ENCODE data around the gene RTEL1.

RTEL1 gene

DNA sequence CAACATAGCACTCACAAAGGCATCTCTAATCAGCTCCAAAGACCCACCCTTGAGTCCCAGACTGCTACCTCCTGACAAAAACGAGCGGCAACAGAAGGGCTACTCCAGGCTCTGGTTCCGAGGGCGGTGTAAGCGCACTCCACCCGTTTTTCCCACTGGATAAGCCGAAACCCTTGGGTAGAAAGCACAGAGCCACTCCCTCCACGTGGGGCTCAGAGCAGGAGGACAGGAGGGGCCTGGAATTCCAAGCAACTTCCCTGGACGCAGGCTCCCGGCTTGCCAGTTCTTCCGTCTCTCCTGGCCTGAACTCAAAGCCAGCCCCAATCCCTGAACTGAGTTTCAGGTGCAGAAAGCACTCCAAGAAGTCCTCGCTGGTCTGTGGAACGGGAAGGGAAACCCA is 38.6 kb upstream of the RTEL1 start:
- no peak overlapping the region for H3K27ac ChIP-seq (ENCODE audit: low read length)
- no peak overlapping the region for H2AFZ ChIP-seq (ENCODE audit: low read depth, low read length)
- peaks cover 54% of the 10 kb centered on the region for H4K20me1 ChIP-seq (ENCODE audit: insufficient read depth, low read length)
- H3K4me3 ChIP-seq (ENCODE audit: low read depth in 1 of 2, low read length in 2 of 2): no peak overlapping the region
- peaks cover 75% of the 10 kb centered on the region for H3K36me3 ChIP-seq (ENCODE audit: insufficient read depth, low read length)
- H3K9ac ChIP-seq (ENCODE audit: low read depth, low read length): no peak overlapping the region
- peaks cover 11% of the 10 kb centered on the region for H3K4me1 ChIP-seq (ENCODE audit: insufficient read depth, low read length)
- no peak for ATAC-seq (ENCODE audit: insufficient read depth, low read depth)
- TF ChIP-seq EZH2 (IDR thresholded peaks at IDR 0.05; ENCODE audit: borderline replicate concordance, low read depth, low read length, severe bottlenecking) (no peak), CTCF (IDR thresholded peaks at IDR 0.05; ENCODE audit: borderline replicate concordance, extremely low read depth, low read length, poor library complexity, severe bottlenecking) (no peak)
- no peak overlapping the region for H3K4me2 ChIP-seq (ENCODE audit: insufficient read depth, low read length)
- DNase-seq: no peak
- H3K27me3 ChIP-seq (ENCODE audit: insufficient read depth, low read length, poor library complexity): no peaks in the 10 kb centered on the region
- H3K9me3 ChIP-seq (ENCODE audit: insufficient read depth, low read length, severe bottlenecking): no peaks in the 10 kb centered on the region
- H3K79me2 ChIP-seq (ENCODE audit: insufficient read depth, low read length): peaks cover 97% of the 10 kb centered on the region

DNA sequence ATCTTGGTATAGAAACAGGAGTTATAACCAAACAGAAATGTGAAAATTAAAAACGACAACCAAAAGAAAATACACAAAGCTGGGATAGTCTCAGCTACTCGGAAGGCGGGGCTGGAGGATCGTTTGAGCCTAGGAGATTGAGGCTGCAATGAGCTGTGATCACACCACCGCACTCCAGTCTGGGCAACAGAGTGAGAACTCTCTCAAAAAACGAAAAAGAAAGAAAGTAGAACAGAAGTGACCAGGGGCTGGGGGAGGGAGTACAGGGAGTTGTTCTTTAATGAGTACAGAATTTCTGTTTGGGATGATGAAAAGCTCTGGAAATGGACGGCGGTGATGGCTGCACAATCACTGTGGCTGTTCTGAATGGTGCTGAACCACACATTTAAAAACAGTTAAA is 37.1 kb upstream of the RTEL1 start:
- Histone ChIP-seq H3K4me2 (ENCODE audit: insufficient read depth, low read length) (no peak overlapping the region), H3K79me2 (ENCODE audit: insufficient read depth, low read length) (peaks cover 98% of the 10 kb centered on the region), H3K36me3 (ENCODE audit: insufficient read depth, low read length) (peaks cover 62% of the 10 kb centered on the region)

GRCh38 chr20:63622096-63622495 is 36.0 kb upstream of the RTEL1 start:
- H3K27ac ChIP-seq (ENCODE audit: low read length): peak overlapping the region; percentile 53
- no peak overlapping the region for H3K4me2 ChIP-seq (ENCODE audit: insufficient read depth, low read length)
- H3K36me3 ChIP-seq (ENCODE audit: insufficient read depth, low read length): peaks cover 56% of the 10 kb centered on the region
- no peak overlapping the region for H2AFZ ChIP-seq (ENCODE audit: low read depth, low read length)
- H4K20me1 ChIP-seq (ENCODE audit: insufficient read depth, low read length): peaks cover 49% of the 10 kb centered on the region
- peaks cover 94% of the 10 kb centered on the region for H3K79me2 ChIP-seq (ENCODE audit: insufficient read depth, low read length)
- DNase-seq (no peak), ATAC-seq (ENCODE audit: insufficient read depth, low read depth) (no peak)
- peak overlapping the region; percentile 3; the same call in 1 of the 2 replicates for H3K9ac ChIP-seq (ENCODE audit: low read depth, low read length)
- no peak for TF ChIP-seq EZH2 (IDR thresholded peaks at IDR 0.05; ENCODE audit: borderline replicate concordance, low read depth, low read length, severe bottlenecking)
- H3K4me3 ChIP-seq (ENCODE audit: low read depth in 1 of 2, low read length in 2 of 2): no peak overlapping the region
- H3K27me3 ChIP-seq (ENCODE audit: insufficient read depth, low read length, poor library complexity): no peaks in the 10 kb centered on the region
- H3K4me1 ChIP-seq (ENCODE audit: insufficient read depth, low read length): peaks cover 27% of the 10 kb centered on the region
- no peaks in the 10 kb centered on the region for H3K9me3 ChIP-seq (ENCODE audit: insufficient read depth, low read length, severe bottlenecking)

More for the DNA sequence above, 37.1 kb upstream of the RTEL1 start:
- ATAC-seq (ENCODE audit: insufficient read depth, low read depth): no peak
- no peaks in the 10 kb centered on the region for H3K9me3 ChIP-seq (ENCODE audit: insufficient read depth, low read length, severe bottlenecking)
- H4K20me1 ChIP-seq (ENCODE audit: insufficient read depth, low read length): peaks cover 54% of the 10 kb centered on the region
- H2AFZ ChIP-seq (ENCODE audit: low read depth, low read length): no peak overlapping the region
- H3K27ac ChIP-seq (ENCODE audit: low read length): no peak overlapping the region
- DNase-seq: no peak
- no peak overlapping the region for H3K9ac ChIP-seq (ENCODE audit: low read depth, low read length)
- peaks cover 26% of the 10 kb centered on the region for H3K4me1 ChIP-seq (ENCODE audit: insufficient read depth, low read length)
- H3K27me3 ChIP-seq (ENCODE audit: insufficient read depth, low read length, poor library complexity): no peaks in the 10 kb centered on the region
- no peak overlapping the region for H3K4me3 ChIP-seq (ENCODE audit: low read depth in 1 of 2, low read length in 2 of 2)
- no peak for TF ChIP-seq EZH2 (IDR thresholded peaks at IDR 0.05; ENCODE audit: borderline replicate concordance, low read depth, low read length, severe bottlenecking)
- TF ChIP-seq CTCF (IDR thresholded peaks at IDR 0.05; ENCODE audit: borderline replicate concordance, extremely low read depth, low read length, poor library complexity, severe bottlenecking): no peak

DNA sequence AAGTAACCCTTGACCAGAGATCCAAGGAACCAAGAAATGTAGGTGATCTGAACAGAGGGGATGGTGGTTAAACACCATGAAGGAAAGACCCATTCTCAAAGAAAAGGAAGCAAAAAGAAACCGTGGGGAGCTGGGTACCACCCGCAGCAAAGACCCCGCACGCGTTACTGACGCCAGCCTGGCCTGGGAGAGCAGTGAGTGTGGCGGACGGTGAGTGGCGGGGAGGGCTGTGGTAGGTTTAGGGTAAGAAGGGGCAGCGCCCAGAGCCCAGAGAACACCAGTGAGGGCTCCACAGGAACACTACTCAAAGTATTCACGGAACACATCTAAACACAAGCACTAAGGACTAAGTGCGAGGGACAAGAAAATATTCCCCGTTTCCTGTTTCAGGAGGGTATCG is 35.4 kb upstream of the RTEL1 start:
- Histone ChIP-seq H3K4me1 (ENCODE audit: insufficient read depth, low read length) (peaks cover 27% of the 10 kb centered on the region), H3K27ac (ENCODE audit: low read length) (peak overlapping the region; percentile 53; the same call in 1 of the 2 replicates), H3K36me3 (ENCODE audit: insufficient read depth, low read length) (peaks cover 50% of the 10 kb centered on the region), H3K9ac (ENCODE audit: low read depth, low read length) (peak overlapping the region; percentile 3; the same call in 1 of the 2 replicates), H3K4me2 (ENCODE audit: insufficient read depth, low read length) (peak overlapping the region; percentile 30), H3K27me3 (ENCODE audit: insufficient read depth, low read length, poor library complexity) (no peaks in the 10 kb centered on the region), H3K79me2 (ENCODE audit: insufficient read depth, low read length) (peaks cover 94% of the 10 kb centered on the region), H3K4me3 (ENCODE audit: low read depth in 1 of 2, low read length in 2 of 2) (no peak overlapping the region), H4K20me1 (ENCODE audit: insufficient read depth, low read length) (peaks cover 42% of the 10 kb centered on the region), H3K9me3 (ENCODE audit: insufficient read depth, low read length, severe bottlenecking) (no peaks in the 10 kb centered on the region), H2AFZ (ENCODE audit: low read depth, low read length) (no peak overlapping the region)
- no peak for ATAC-seq (ENCODE audit: insufficient read depth, low read depth)
- TF ChIP-seq CTCF (IDR thresholded peaks at IDR 0.05; ENCODE audit: borderline replicate concordance, extremely low read depth, low read length, poor library complexity, severe bottlenecking) (no peak), EZH2 (IDR thresholded peaks at IDR 0.05; ENCODE audit: borderline replicate concordance, low read depth, low read length, severe bottlenecking) (no peak)
- no peak for DNase-seq

Data from DND-41 (cell line).